HK-2 (cell line): ENCODE results near the gene SLCO2A1.

ENCODE experiments used
- DNase-seq: peaks from one replicate; pipeline ENCODE4 v3.0.0-alpha.2; 2018; ENCODE audit not compliant: unreplicated experiment

Gene SLCO2A1

GRCh38 chr3:133980550-133980949, 49.2 kb downstream of the SLCO2A1 start:
- DNase-seq: no peak

- DNase-seq: no peak
These were observed 49.7 kb downstream of the SLCO2A1 start for GRCh38 chr3:133980035-133980434.

GRCh38 chr3:133979553-133979952, 50.2 kb downstream of the SLCO2A1 start:
- no peak for DNase-seq

GRCh38 chr3:133977568-133977967, 52.2 kb downstream of the SLCO2A1 start:
- no peak for DNase-seq

GRCh38 chr3:133973249-133973980, 56.3 kb downstream of the SLCO2A1 start:
- no peak for DNase-seq

- DNase-seq: no peak
These were observed 57.6 kb downstream of the SLCO2A1 start for GRCh38 chr3:133972156-133972555.

- DNase-seq: no peak
These were observed 58.8 kb downstream of the SLCO2A1 start for GRCh38 chr3:133970916-133971315.

GRCh38 chr3:133970339-133970738, 59.4 kb downstream of the SLCO2A1 start:
- no peak for DNase-seq

GRCh38 chr3:133967992-133968892, 61.5 kb downstream of the SLCO2A1 start:
- DNase-seq: no peak

- DNase-seq: no peak
These were observed 62.8 kb downstream of the SLCO2A1 start for GRCh38 chr3:133966954-133967353.

GRCh38 chr3:133965906-133966305, 63.8 kb downstream of the SLCO2A1 start:
- DNase-seq: no peak

- no peak for DNase-seq
These were observed 64.6 kb downstream of the SLCO2A1 start for GRCh38 chr3:133965013-133965570.

GRCh38 chr3:133964547-133964946, 65.2 kb downstream of the SLCO2A1 start:
- no peak for DNase-seq

- no peak for DNase-seq
These were observed 65.9 kb downstream of the SLCO2A1 start for GRCh38 chr3:133963657-133964396.

- peak; percentile 30 for DNase-seq
These were observed 66.9 kb downstream of the SLCO2A1 start for GRCh38 chr3:133962849-133963248.

GRCh38 chr3:133958071-133958805, 71.5 kb downstream of the SLCO2A1 start:
- no peak for DNase-seq

GRCh38 chr3:133956982-133957381, 72.7 kb downstream of the SLCO2A1 start:
- DNase-seq: no peak

- DNase-seq: no peak
These were observed 73.4 kb downstream of the SLCO2A1 start for GRCh38 chr3:133956353-133956752.

GRCh38 chr3:133955892-133956291, 73.8 kb downstream of the SLCO2A1 start:
- DNase-seq: no peak

- no peak for DNase-seq
These were observed 74.9 kb downstream of the SLCO2A1 start for GRCh38 chr3:133954717-133955360.

- no peak for DNase-seq
These were observed 76.4 kb downstream of the SLCO2A1 start for GRCh38 chr3:133953297-133953696.
